Hematopoietic multipotent progenitor cell treated with erythropoietin and hydrocortisone succinate and interleukin-3 and kit ligand, for 15 days (in vitro differentiated cells): ENCODE results near the gene RFC4.

Experiments used
- DNase-seq: peaks from one replicate; pipeline ENCODE4 v3.0.0-alpha.2; 2015; ENCODE audit warnings: low spot score

The RFC4 gene

GRCh38 chr3:186750316-186750715, 56.0 kb downstream of the RFC4 start:
- DNase-seq = no peak

GRCh38 chr3:186746008-186746407, 60.3 kb downstream of the RFC4 start:
- no peak for DNase-seq

- DNase-seq = no peak
Measured at GRCh38 chr3:186743666-186744065, 62.6 kb downstream of the RFC4 start.

- no peak for DNase-seq
Measured at GRCh38 chr3:186742618-186743380, 63.5 kb downstream of the RFC4 start.
